Rectal smooth muscle tissue (tissue), 1 donor: ENCODE data around the gene ERVK3-1.
"Not testable (repeated sequence)": the region's sequence is repeated elsewhere in the genome, so short reads cannot be mapped to it uniquely, and the experiment has no call there.

ENCODE experiments used
- H3K27ac ChIP-seq: one replicate; pipeline ENCODE4 v1.7.0; 2013; ENCODE audit warnings: low read depth, low read length, inconsistent platforms
- H3K27me3 ChIP-seq: one replicate; pipeline ENCODE4 v1.7.0; 2013; ENCODE audit warnings: low read length; ENCODE audit not compliant: control insufficient read depth, insufficient read depth
- H3K36me3 ChIP-seq: one replicate; pipeline ENCODE4 v1.7.0; 2013; ENCODE audit warnings: low read length; ENCODE audit not compliant: control insufficient read depth, insufficient read depth
- H3K4me1 ChIP-seq: one replicate; pipeline ENCODE4 v1.7.0; 2013; ENCODE audit warnings: low read length; ENCODE audit not compliant: control insufficient read depth, insufficient read depth
- H3K4me3 ChIP-seq: one replicate; pipeline ENCODE4 v1.7.0; 2013; ENCODE audit warnings: low read length
- H3K9ac ChIP-seq: one replicate; pipeline ENCODE4 v1.7.0; 2013; ENCODE audit warnings: low read length

Gene ERVK3-1

DNA sequence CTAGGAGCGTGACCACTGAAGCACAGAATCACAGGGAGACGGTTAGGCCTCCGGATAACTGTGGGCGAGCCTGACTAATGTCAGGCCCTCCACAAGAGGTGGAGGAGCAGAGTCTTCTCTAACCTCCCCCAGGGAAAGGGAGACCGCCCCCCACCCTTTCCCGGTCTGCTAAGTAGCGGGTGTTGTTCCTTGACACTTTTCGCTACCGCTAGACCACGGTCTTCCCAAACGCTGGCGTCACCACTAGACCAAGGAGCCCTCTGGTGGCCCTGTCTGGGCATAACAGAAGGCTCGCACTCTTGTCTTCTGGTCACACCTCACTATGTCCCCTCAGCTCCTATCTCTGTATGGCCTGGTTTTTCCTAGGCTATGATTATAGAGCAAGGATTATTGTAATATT lies 5.5 kb downstream of the ERVK3-1 start:
- not testable (repeated sequence) for H3K4me3 ChIP-seq, H3K9ac ChIP-seq, H3K4me1 ChIP-seq, H3K27ac ChIP-seq, H3K27me3 ChIP-seq
- peaks cover 18% of the 10 kb centered on the region for H3K36me3 ChIP-seq

DNA sequence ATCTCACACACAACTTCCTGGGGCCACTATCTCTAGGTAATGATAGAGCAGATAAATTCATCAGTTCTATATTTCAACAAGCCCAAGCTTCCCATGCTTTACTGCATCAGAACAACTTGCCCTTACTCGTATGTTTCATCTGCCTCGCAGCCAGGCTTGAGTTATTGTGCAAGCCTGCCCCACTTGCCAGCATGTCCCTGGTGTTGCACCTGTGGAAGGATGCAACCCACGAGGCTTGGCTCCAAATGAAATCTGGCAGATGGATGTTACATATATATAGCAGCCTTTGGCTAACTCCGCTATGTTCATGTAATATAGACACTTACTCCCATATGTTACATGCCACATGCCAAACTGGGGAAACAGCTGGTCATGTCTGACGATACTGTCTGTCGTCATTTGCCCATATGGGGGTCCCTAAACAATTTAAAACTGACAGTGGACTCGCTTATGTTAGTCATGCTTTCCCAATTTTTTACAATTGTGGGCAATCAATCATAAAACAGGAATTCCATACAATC lies 6.2 kb downstream of the ERVK3-1 start:
- no peak overlapping the region for H3K4me3 ChIP-seq

DNA sequence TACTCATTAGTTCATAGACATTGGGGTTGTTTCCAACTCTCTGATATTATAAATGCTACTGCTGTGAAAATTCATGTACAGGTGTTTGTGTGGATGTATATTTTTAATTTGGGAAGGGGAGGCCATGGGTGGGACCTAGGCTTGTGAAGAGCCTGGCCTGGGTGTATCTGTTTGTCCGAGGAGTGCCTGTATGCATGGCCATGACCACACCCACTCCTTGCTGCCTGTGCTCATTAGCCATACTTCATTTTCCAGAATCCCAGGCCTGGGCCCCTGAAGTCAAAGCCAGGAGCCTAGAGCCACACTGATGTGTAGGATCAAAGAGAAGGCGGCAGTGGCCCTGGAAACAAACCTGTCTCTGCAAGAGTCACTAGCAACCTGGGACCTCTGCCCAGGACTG lies 10.4 kb downstream of the ERVK3-1 start:
- Histone ChIP-seq H3K4me3 (no peak overlapping the region), H3K27me3 (no peaks in the 10 kb centered on the region), H3K9ac (no peak overlapping the region), H3K27ac (no peak overlapping the region), H3K36me3 (peaks cover 23% of the 10 kb centered on the region), H3K4me1 (no peaks in the 10 kb centered on the region)

More for the DNA sequence above, 6.2 kb downstream of the ERVK3-1 start:
- no peak overlapping the region for H3K9ac ChIP-seq
- H3K36me3 ChIP-seq, result peaks cover 23% of the 10 kb centered on the region
- no peak overlapping the region for H3K27ac ChIP-seq
- no peaks in the 10 kb centered on the region for H3K4me1 ChIP-seq
- H3K27me3 ChIP-seq, result no peaks in the 10 kb centered on the region

DNA sequence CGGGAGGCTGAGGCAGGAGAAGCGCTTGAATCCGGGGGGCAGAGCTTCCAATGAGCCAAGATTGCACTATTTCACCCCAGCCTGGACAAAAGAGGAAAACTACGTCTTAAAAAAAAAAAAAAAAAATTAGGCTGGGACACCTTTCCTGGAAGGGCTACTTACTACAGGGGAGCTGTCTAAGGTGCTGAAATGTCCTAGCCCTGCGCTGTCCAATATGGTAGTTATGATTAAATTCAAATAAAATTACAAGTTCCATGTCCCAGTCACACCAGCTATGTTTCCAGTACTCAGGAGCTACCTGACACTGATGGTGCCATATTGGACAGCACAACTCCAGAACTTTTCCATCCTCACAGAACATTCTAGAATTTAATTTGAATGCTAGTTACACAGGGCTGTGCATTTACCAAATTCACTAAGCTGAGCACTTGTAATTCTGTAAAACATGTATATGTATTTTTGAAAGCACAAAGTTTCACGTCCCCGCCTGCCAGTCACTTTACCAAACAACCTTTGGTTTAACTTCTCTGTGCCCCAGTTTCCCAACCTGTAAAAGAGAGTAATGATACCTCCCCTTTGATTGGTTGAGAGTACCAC lies 12.4 kb downstream of the ERVK3-1 start:
- H3K4me1 ChIP-seq, result no peaks in the 10 kb centered on the region
- no peak overlapping the region for H3K9ac ChIP-seq
- peaks cover 14% of the 10 kb centered on the region for H3K36me3 ChIP-seq
- no peaks in the 10 kb centered on the region for H3K27me3 ChIP-seq
- no peak overlapping the region for H3K27ac ChIP-seq
- no peak overlapping the region for H3K4me3 ChIP-seq

DNA sequence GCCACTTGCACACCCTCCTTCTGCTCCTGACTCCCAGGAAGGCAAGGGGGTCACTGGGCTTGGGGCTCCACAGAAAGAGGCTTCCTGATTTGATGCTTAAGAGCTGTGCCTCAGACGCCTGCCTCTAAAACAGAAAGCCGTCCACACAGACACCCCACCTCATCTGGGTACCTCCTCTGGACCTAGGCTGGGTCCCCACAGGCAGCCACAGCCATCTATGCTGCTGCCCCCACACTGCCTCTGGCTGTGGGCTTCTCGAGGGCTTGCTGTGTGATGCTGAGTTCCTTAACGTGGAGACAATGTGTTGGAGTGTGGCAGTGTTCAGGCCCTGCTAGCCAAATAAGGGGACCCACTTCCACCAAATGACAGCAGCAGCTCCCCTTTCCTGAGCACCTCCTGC lies 13.1 kb downstream of the ERVK3-1 start:
- H3K4me1 ChIP-seq, result no peaks in the 10 kb centered on the region
- no peak overlapping the region for H3K27ac ChIP-seq
- H3K36me3 ChIP-seq, result peaks cover 10% of the 10 kb centered on the region
- no peak overlapping the region for H3K9ac ChIP-seq
- H3K27me3 ChIP-seq, result no peaks in the 10 kb centered on the region
- no peak overlapping the region for H3K4me3 ChIP-seq

DNA sequence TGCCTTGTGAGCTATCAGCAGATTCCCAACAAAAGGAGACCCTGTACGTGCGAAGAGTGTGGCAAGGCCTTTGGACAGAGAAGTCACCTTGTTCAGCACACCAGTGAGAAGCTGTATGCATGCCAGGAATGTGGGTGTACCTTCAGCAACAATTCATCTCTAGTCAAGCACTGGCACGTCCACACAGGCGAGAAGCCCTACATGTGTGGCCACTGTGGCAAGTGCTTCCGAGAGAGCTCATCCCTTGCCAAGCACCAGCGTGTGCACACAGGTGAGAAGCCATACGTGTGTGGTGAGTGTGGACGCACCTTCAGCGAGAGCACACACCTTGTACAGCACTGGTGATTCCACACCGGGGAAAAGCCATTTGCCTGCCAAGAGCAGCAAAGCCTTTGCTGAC lies 14.1 kb downstream of the ERVK3-1 start:
- H3K36me3 ChIP-seq, result peaks cover 10% of the 10 kb centered on the region
- no peak overlapping the region for H3K27ac ChIP-seq
- H3K9ac ChIP-seq, result no peak overlapping the region

DNA sequence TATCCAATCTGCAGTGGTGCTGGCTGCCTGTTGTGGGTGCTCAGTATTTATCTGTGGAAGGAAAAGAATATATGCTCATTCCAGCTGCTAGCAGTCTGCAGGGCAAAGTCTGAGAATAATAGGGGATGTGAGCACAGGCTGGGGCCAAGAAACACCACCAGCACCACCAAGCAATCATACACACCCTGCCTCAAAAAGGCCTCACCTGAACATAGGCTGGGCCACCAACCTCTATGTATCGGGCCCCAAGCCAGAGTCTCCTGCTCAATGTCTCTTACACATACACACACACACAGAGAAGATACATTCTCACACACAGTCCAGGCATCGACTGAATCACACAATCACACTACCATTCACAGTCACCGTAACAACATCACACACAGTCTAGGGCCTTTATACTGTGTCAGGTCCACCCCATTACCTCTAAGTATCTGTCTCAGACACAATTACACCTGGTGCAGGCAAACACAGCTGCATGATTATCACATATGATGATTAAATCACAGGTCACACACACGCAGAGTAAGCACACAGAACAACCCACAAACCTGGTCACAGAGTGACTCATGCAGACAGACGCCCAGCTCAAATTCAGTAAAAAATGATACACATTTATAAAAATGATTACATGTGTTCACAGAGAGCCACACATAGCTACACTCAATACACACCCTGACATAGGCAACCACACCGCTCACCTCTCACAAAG lies 20.3 kb downstream of the ERVK3-1 start:
- Histone ChIP-seq H3K9ac (no peak overlapping the region), H3K27ac (no peak overlapping the region), H3K4me3 (peak overlapping the region; percentile 5), H3K4me1 (peaks cover 4% of the 10 kb centered on the region), H3K36me3 (no peaks in the 10 kb centered on the region), H3K27me3 (no peaks in the 10 kb centered on the region)

More for the DNA sequence above, 14.1 kb downstream of the ERVK3-1 start:
- H3K4me1 ChIP-seq, result no peaks in the 10 kb centered on the region
- H3K27me3 ChIP-seq, result no peaks in the 10 kb centered on the region
- H3K4me3 ChIP-seq, result no peak overlapping the region

DNA sequence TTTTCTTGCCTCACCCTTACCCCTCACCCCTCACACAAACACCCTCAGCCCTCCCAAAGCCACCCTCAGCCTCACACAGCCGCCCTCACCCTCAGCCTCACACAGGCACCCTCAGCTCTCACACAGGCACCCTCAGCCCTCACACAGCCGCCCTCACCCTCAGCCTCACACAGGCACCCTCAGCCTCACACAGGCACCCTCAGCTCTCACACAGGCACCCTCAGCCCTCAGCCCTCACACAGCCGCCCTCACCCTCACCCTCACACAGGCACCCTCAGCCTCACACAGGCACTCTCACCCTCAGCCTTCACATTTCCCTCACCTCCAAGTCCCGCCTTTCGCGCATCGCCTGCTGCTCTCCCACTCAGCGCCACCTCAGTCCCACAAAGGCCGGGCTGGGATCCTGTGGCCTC lies 21.3 kb downstream of the ERVK3-1 start:
- H3K9ac ChIP-seq, result peak overlapping the region; percentile 63
- no peaks in the 10 kb centered on the region for H3K36me3 ChIP-seq
- peaks cover 4% of the 10 kb centered on the region for H3K4me1 ChIP-seq
- H3K4me3 ChIP-seq, result peak overlapping the region; percentile 94
- peak overlapping the region; percentile 95 for H3K27ac ChIP-seq
- no peaks in the 10 kb centered on the region for H3K27me3 ChIP-seq

DNA sequence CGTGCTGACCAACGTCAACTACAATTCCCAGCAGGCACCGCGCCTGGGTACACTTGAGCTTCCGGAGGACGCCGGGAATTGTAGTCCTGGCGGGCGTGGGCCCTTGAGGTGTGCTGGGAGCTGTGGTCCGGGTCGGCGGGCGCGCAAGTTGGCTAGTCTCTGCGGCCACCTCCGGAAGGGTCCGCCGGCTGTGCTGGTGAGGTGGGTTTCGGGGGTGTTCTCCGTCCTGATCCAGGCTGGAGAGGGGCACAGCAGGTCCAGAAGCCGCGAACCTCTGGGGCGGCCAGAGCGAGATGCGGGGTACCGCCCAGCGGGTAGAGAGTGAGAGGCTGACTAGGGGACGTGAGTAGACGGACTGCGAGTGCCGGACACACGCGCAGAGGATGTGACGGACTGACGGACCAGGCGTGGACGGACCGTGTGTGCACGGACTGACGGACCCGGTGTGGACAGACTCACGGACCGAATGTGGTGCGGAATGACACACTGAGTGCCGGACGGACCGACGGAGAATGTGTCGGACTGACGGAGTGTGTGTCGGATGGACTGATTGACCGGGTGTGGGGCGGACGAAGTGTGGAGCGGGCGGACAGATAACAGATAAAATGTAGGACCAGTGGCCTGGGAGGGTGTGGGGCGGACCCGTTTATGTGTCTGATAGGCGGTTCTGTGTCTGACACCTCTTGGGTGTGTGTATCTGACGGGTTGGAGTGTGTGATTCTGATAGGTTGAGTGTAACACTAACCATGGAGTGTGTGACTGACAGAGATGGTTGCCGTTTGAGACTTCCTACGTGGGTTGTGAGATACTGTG lies 21.9 kb downstream of the ERVK3-1 start, which contains the start of gene ZSCAN22:
Gene ZSCAN22, plus strand, starts transcription at position 81 of the 813 bp plus-strand sequence. CDS start 7,809 bp downstream, outside the sequence.
- H3K27me3 ChIP-seq, result no peaks in the 10 kb centered on the region

DNA sequence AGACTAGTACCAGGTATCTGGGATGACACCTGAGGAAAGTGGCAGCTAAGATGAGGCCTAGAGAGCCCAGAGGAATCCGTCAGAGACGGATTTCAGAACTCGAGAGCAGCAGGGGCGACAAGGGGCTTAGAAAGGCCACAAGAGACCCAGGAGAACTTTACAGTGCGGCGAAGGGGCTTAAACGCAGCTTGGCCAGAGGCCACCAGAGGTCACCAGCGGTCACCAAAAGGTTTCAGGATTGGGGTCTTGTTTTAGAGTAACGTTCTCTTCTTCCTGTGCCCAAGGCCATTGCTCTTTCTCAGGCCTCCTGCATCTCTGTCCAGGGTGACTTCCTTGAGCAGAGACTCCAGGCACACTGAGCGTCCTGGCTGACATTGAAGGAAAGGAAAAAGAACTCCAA lies 23.8 kb downstream of the ERVK3-1 start:
- peaks cover 4% of the 10 kb centered on the region for H3K4me1 ChIP-seq
- H3K27ac ChIP-seq, result no peak overlapping the region
- no peaks in the 10 kb centered on the region for H3K36me3 ChIP-seq
- no peak overlapping the region for H3K4me3 ChIP-seq
- H3K27me3 ChIP-seq, result no peaks in the 10 kb centered on the region
- H3K9ac ChIP-seq, result no peak overlapping the region

More for the DNA sequence above, 21.9 kb downstream of the ERVK3-1 start, which contains the start of gene ZSCAN22:
- H3K4me1 ChIP-seq, result peaks cover 4% of the 10 kb centered on the region
- no peaks in the 10 kb centered on the region for H3K36me3 ChIP-seq
- H3K4me3 ChIP-seq, result peak within 1 kb of the TSS; percentile 94
- peak within 1 kb of the TSS; percentile 95 for H3K27ac ChIP-seq
- H3K9ac ChIP-seq, result peak within 1 kb of the TSS; percentile 63

DNA sequence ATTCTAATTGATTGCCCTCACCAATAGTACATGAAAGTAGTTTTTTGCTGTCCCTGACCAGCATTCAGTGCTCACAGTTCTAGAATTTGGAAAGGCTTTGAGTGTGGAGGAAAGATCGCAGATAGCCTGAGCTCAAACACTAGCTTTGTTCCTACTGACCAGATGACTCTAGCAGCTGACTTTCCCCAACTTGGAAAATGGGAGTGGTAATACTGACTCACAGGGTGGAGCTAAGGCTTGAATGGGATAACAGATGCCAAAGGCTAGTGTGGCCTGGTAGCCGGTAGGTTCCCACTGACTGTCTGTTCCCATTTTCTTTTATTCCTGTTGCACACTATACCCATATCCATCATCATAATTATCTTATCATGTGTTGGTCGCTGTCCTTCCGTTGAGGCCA lies 25.3 kb downstream of the ERVK3-1 start:
- peak overlapping the region; percentile 27 for H3K27ac ChIP-seq
- peaks cover 4% of the 10 kb centered on the region for H3K4me1 ChIP-seq
- no peak overlapping the region for H3K4me3 ChIP-seq
- H3K36me3 ChIP-seq, result peaks cover 4% of the 10 kb centered on the region
- H3K9ac ChIP-seq, result no peak overlapping the region
- no peaks in the 10 kb centered on the region for H3K27me3 ChIP-seq

DNA sequence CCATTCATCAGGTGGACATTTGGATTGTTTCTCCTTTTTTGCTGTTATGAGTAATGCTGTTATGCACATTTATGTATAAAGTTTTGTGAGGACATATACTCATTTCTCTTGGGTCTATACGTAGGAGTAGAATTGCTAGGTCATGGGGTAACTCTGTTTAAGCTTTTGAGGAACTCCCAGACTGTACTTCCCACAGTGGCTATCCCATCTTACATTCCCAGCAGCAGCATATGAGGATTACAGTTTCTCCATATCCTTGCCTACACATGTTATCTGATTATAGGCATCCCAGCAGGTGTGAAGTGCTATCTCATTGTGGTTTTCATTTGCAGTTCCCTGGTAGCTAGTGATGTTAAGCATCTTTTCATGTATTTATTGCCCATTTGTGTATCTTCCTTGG lies 27.5 kb downstream of the ERVK3-1 start:
- Histone ChIP-seq H3K4me1 (no peaks in the 10 kb centered on the region), H3K27me3 (no peaks in the 10 kb centered on the region), H3K36me3 (peaks cover 7% of the 10 kb centered on the region), H3K9ac (no peak overlapping the region), H3K27ac (no peak overlapping the region), H3K4me3 (no peak overlapping the region)
